ENCODE measurements around the gene BAMBI.

DNA sequence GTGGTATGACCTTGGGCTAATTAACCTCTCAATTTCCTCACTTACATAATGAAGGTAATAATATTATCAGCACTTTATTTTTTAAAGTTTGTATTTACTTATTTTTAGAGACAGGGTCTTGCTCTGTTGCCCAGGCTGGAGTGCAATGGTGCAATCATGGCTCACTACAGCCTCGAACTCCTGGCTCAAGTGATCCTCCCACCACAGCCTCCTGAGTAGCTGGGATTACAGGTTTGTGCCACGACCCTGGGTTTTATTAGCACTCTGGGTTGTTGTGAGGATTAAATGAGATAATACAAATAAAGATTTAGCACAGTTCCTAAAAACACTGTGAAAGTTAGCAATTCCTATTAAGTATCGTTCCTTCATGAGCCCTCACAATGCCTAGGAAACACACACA is 14.7 kb downstream of the BAMBI start:
- TF ChIP-seq SRF (IDR thresholded peaks at IDR 0.05; ENCODE audit: low read depth), result no peak
- no peak for TF ChIP-seq SIN3A (IDR thresholded peaks at IDR 0.05; ENCODE audit: low read depth)
- TF ChIP-seq POLR2A (IDR thresholded peaks at IDR 0.05; ENCODE audit: borderline replicate concordance, extremely low read depth, insufficient read depth, insufficient read length), result no peak
- TF ChIP-seq CTCF (IDR thresholded peaks at IDR 0.05 in 2 of 3, conservative IDR thresholded peaks at IDR 0.05 in 1 of 3; ENCODE audit: borderline replicate concordance in 1 of 3, insufficient read depth in 1 of 3, low read depth in 2 of 3, low read length in 2 of 3), result no peak
- no peak for TF ChIP-seq RAD21 (IDR thresholded peaks at IDR 0.05; ENCODE audit: low read depth)
- TF ChIP-seq POLR2AphosphoS5 (IDR thresholded peaks at IDR 0.05; ENCODE audit: low read depth, low read length), result no peak
